Prostate gland (tissue), 2 donors: ENCODE results near the gene TPRA1.

Source experiments
- CTCF ChIP-seq, 4 experiments: fragments of 200-600 bp in 2 of 4; fragments of 450-650 bp in 2 of 4; sonication (generic) in 2 of 4; IDR thresholded peaks; 1 replicate in 3 of 4; 2 replicates in 1 of 4; pipeline ENCODE4 v1.5.1; 2016 to 2019; ENCODE audit warnings: antibody characterized with exemption in 4 of 4, mild to moderate bottlenecking in 2 of 4, moderate library complexity in 2 of 4
- POLR2A ChIP-seq: fragments of 450-650 bp; IDR thresholded peaks from one replicate; pipeline ENCODE4 v1.6.1; 2016; ENCODE audit warnings: antibody characterized with exemption, mild to moderate bottlenecking

DNA sequence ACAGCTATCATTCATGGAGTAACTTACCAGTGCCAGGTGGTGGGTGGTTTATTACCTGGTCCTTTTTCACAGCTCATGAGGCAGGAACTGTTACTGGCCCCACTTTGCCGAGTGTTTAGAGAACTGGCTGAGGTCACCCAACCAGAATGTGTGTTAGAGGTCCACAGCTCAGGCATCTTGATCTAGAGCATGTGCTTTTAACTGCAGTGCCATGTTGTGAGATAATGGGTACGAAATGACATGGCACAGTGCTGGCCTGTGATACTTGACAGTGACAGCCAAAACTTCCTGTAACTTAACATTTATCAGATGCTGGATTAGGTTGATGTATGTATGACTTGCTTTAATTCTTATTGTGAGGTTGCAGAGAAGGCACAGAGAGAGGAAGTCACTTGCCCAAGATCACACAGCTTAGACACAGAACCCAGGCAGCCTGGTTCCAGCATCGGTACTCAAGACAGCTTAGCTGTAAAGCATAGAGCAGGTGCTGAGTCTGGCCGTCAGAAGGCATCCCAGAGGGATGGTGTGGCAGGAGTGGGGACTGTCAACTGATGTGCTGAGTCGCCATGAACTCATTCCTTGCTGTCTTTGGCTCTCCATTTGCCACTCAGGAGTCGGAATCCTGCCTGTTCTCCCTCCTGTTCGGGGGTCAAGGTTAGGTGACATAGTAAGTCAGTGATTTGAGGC lies 17.3 kb upstream of the TPRA1 start:
- TF ChIP-seq CTCF (IDR thresholded peaks at IDR 0.05) (no peak), POLR2A (no peak)
